WTC11 (cell line): ENCODE measurements around the gene LCORL.

Experiments
- ZNF423 ChIP-seq: fragments of 250-450 bp; sonication (Bioruptor Pico); IDR thresholded peaks from 2 replicates; pipeline ENCODE4 v2.1.2; 2022; ENCODE audit warnings: mild to moderate bottlenecking, moderate library complexity
- TF ChIP-seq, protein P1 (sequence below): fragments of 250-450 bp; sonication (Bioruptor Pico); IDR thresholded peaks from 2 replicates; pipeline ENCODE4 v1.9.0; 2021; ENCODE audit warnings: mild to moderate bottlenecking, borderline replicate concordance
- TF ChIP-seq, protein P2 (sequence below): fragments of 200-600 bp; IDR thresholded peaks from 2 replicates; pipeline ENCODE4 v1.8.0; 2022; ENCODE audit warnings: antibody characterized with exemption

DNA sequence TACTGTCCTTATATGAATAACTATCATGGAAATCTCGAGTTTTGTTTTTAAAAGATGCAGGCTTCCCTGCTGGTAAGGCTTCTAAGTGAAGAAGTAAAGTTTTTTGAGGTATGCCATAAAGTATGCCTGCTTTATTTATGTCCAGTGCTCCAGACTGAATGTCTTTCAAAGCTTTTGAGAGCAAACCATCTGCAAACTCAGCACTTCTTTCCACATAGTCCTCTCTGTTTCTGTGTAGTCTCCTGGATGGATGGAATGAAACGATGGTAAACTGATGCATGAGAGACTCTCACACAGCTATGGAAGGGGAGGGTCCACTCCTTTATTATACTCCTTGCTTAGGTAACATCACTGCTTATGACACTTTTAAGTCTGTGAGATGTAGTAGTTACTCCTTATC lies 137.0 kb downstream of the LCORL start:
- no peak for TF ChIP-seq ZNF423 (CRISPR knock-in tag)
- TF ChIP-seq, protein P1, sequence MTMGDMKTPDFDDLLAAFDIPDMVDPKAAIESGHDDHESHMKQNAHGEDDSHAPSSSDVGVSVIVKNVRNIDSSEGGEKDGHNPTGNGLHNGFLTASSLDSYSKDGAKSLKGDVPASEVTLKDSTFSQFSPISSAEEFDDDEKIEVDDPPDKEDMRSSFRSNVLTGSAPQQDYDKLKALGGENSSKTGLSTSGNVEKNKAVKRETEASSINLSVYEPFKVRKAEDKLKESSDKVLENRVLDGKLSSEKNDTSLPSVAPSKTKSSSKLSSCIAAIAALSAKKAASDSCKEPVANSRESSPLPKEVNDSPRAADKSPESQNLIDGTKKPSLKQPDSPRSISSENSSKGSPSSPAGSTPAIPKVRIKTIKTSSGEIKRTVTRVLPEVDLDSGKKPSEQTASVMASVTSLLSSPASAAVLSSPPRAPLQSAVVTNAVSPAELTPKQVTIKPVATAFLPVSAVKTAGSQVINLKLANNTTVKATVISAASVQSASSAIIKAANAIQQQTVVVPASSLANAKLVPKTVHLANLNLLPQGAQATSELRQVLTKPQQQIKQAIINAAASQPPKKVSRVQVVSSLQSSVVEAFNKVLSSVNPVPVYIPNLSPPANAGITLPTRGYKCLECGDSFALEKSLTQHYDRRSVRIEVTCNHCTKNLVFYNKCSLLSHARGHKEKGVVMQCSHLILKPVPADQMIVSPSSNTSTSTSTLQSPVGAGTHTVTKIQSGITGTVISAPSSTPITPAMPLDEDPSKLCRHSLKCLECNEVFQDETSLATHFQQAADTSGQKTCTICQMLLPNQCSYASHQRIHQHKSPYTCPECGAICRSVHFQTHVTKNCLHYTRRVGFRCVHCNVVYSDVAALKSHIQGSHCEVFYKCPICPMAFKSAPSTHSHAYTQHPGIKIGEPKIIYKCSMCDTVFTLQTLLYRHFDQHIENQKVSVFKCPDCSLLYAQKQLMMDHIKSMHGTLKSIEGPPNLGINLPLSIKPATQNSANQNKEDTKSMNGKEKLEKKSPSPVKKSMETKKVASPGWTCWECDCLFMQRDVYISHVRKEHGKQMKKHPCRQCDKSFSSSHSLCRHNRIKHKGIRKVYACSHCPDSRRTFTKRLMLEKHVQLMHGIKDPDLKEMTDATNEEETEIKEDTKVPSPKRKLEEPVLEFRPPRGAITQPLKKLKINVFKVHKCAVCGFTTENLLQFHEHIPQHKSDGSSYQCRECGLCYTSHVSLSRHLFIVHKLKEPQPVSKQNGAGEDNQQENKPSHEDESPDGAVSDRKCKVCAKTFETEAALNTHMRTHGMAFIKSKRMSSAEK (CRISPR knock-in tag): no peak
- TF ChIP-seq, protein P2, sequence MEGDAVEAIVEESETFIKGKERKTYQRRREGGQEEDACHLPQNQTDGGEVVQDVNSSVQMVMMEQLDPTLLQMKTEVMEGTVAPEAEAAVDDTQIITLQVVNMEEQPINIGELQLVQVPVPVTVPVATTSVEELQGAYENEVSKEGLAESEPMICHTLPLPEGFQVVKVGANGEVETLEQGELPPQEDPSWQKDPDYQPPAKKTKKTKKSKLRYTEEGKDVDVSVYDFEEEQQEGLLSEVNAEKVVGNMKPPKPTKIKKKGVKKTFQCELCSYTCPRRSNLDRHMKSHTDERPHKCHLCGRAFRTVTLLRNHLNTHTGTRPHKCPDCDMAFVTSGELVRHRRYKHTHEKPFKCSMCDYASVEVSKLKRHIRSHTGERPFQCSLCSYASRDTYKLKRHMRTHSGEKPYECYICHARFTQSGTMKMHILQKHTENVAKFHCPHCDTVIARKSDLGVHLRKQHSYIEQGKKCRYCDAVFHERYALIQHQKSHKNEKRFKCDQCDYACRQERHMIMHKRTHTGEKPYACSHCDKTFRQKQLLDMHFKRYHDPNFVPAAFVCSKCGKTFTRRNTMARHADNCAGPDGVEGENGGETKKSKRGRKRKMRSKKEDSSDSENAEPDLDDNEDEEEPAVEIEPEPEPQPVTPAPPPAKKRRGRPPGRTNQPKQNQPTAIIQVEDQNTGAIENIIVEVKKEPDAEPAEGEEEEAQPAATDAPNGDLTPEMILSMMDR: no peak
